ENCODE data around the gene INTS4.

GRCh38 chr11:77866336-77866735 lies 128.1 kb downstream of the INTS4 start:
- TF ChIP-seq CTCF (IDR thresholded peaks at IDR 0.05) (no peak), ZFX (IDR thresholded peaks at IDR 0.05; ENCODE audit: borderline replicate concordance) (no peak)

All from 22Rv1 (cell line).